Mucosa of descending colon (tissue), 3 donors: Measurements from ENCODE around the gene PLGRKT. TPM values are rescaled to one million over a fixed set of nuclear protein-coding genes. Genes with fewer than 3 reads are reported as not detected.
"Not testable (repeated sequence)": the region's sequence is repeated elsewhere in the genome, so short reads cannot be mapped to it uniquely, and the experiment has no call there.

Source experiments
- ATAC-seq: fragments of 200-7000 bp; cut with Tn5 transposase; one replicate; pipeline ENCODE4 v1.9.1; 2020; ENCODE audit warnings: mild to moderate bottlenecking, moderate library complexity
- DNase-seq, 3 donors: peaks; one replicate each; pipeline ENCODE4 v3.0.0-alpha.2; 2020
- H3K36me3 ChIP-seq: fragments of 200-600 bp; one replicate; pipeline ENCODE4 v1.8.0; 2021; ENCODE audit warnings: low read depth, mild to moderate bottlenecking
- H3K4me1 ChIP-seq: fragments of 200-600 bp; one replicate; pipeline ENCODE4 v1.8.0; 2021; ENCODE audit warnings: low read depth, mild to moderate bottlenecking
- H3K4me3 ChIP-seq: fragments of 200-600 bp; one replicate; pipeline ENCODE4 v1.8.0; 2021; ENCODE audit warnings: mild to moderate bottlenecking
- H3K9me3 ChIP-seq: fragments of 200-600 bp; one replicate; pipeline ENCODE4 v1.8.0; 2021; ENCODE audit warnings: mild to moderate bottlenecking
- CTCF ChIP-seq: fragments of 200-600 bp; IDR thresholded peaks from one replicate; pipeline ENCODE4 v1.8.0; 2022; ENCODE audit warnings: antibody characterized with exemption, mild to moderate bottlenecking
- intact Hi-C, 2 donors: fragments of 100-400 bp; cut with DNase I in 1 of 2; cut with micrococcal nuclease in 1 of 2; formaldehyde crosslinking; loops; one replicate each; pipeline versions ENCODE4 v1.11.0 to v1.11.1; 2022; cut with DNase I, micrococcal nuclease
- total RNA-seq, 3 donors: library from RNA; stranded (reverse); fragmentation: NEBNext Ultra II Directional in 2 of 3; extraction: Animal tissue kit (Norgen Biotek cat#: 25700) in 2 of 3; gene quantifications; one replicate each; pipeline versions ENCODE4 v1.2.1 to v1.2.4, GENCODE V29; 2021 to 2023
- donor health status: DM: no; HTN: no; CAD: no; lungs with moderate emphysema.
- donor health status: DM: no; HTN: no; CAD: no.
- donor health status: DM: no; HTN: yes; CAD: no.

The PLGRKT gene
- total RNA-seq, 3 donors from 2014 or later: 34.0 to 67.1 (median 53.0) TPM

GRCh38 chr9:5470122-5470521 is 32.4 kb upstream of the PLGRKT start:
- no peaks in the 10 kb centered on the region for H3K36me3 ChIP-seq
- DNase-seq: no peak
- no peaks in the 10 kb centered on the region for H3K9me3 ChIP-seq
- no peak for ATAC-seq
- no peaks in the 10 kb centered on the region for H3K4me1 ChIP-seq
- intact Hi-C loops: no loop called here
- no peak overlapping the region for H3K4me3 ChIP-seq
- TF ChIP-seq CTCF: no peak

GRCh38 chr9:5468850-5469249 is 31.1 kb upstream of the PLGRKT start:
- TF ChIP-seq CTCF: no peak
- ATAC-seq (no peak), DNase-seq (no peak)
- Histone ChIP-seq H3K9me3 (no peaks in the 10 kb centered on the region), H3K36me3 (no peaks in the 10 kb centered on the region), H3K4me3 (no peak overlapping the region), H3K4me1 (no peaks in the 10 kb centered on the region)
- intact Hi-C loops: no loop called here

- H3K4me1 ChIP-seq: no peaks in the 10 kb centered on the region
- ATAC-seq (no peak), DNase-seq (no peak)
- no peaks in the 10 kb centered on the region for H3K36me3 ChIP-seq
- TF ChIP-seq CTCF: no peak
- no peaks in the 10 kb centered on the region for H3K9me3 ChIP-seq
- intact Hi-C loops: no loop called here
- H3K4me3 ChIP-seq: no peak overlapping the region
These were observed 29.0 kb upstream of the PLGRKT start for GRCh38 chr9:5466766-5467165.

GRCh38 chr9:5466005-5466404 is 28.3 kb upstream of the PLGRKT start:
- intact Hi-C loops: no loop called here
- DNase-seq (no peak), ATAC-seq (no peak)
- no peak for TF ChIP-seq CTCF
- Histone ChIP-seq H3K4me1 (no peaks in the 10 kb centered on the region), H3K36me3 (no peaks in the 10 kb centered on the region), H3K9me3 (no peaks in the 10 kb centered on the region), H3K4me3 (no peak overlapping the region)

GRCh38 chr9:5464831-5465330 is 27.2 kb upstream of the PLGRKT start:
- H3K4me1 ChIP-seq, ATAC-seq, DNase-seq, H3K4me3 ChIP-seq, H3K9me3 ChIP-seq, H3K36me3 ChIP-seq, intact Hi-C loops: not testable (repeated sequence)

GRCh38 chr9:5460157-5460556 is 22.4 kb upstream of the PLGRKT start:
- no peak for ATAC-seq
- intact Hi-C loops: no loop called here

More at GRCh38 chr9:5460157-5460556, 22.4 kb upstream of the PLGRKT start:
- H3K4me1 ChIP-seq: no peaks in the 10 kb centered on the region
- H3K4me3 ChIP-seq: no peak overlapping the region
- no peaks in the 10 kb centered on the region for H3K36me3 ChIP-seq
- TF ChIP-seq CTCF: no peak
- H3K9me3 ChIP-seq: no peaks in the 10 kb centered on the region
- DNase-seq: no peak
